Measurements from ENCODE around the gene KRT25. TPM values are rescaled to one million over a fixed set of nuclear protein-coding genes. Genes with fewer than 3 reads are reported as not detected.

Gene KRT25
- total RNA-seq, 1 experiment from 2014 or later, result not detected

GRCh38 chr17:40726919-40727318 is 28.2 kb downstream of the KRT25 start:
- CTCF ChIA-PET, result interaction anchor here (0.9 to 1.5 kb wide), 2 partner anchors 105 to 111 kb away, joined by 3 to 8 read pairs; no protein-coding TSS in a partner anchor
- ATAC-seq (no peak), DNase-seq (ENCODE audit: low spot score) (no peak)
- Mint-ChIP-seq H3K36me3 (no peaks in the 10 kb centered on the region), H3K27me3 (ENCODE audit: low read depth) (peaks cover 11% of the 10 kb centered on the region), H3K9me3 (no peaks in the 10 kb centered on the region), H3K4me1 (no peaks in the 10 kb centered on the region), H3K27ac (no peak overlapping the region), H3K4me3 (no peak overlapping the region)
- TF ChIP-seq NR1H2 (CRISPR knock-in tag; IDR thresholded peaks at IDR 0.05) (no peak), FOXJ3 (CRISPR knock-in tag; IDR thresholded peaks at IDR 0.05; ENCODE audit: borderline replicate concordance) (no peak), SMAD4 (CRISPR knock-in tag; IDR thresholded peaks at IDR 0.05) (no peak), ZNF416 (CRISPR knock-in tag; IDR thresholded peaks at IDR 0.05) (no peak), ZNF121 (CRISPR knock-in tag; IDR thresholded peaks at IDR 0.05) (no peak)
- POLR2A ChIA-PET, result no interaction called here

- Mint-ChIP-seq H3K27me3 (ENCODE audit: low read depth) (peaks cover 6% of the 10 kb centered on the region; the same call in 1 of the 2 replicates), H3K4me1 (no peaks in the 10 kb centered on the region), H3K4me3 (no peak overlapping the region), H3K36me3 (no peaks in the 10 kb centered on the region), H3K9me3 (no peaks in the 10 kb centered on the region), H3K27ac (no peak overlapping the region)
- POLR2A ChIA-PET, result no interaction called here
- no peak for DNase-seq (ENCODE audit: low spot score)
- CTCF ChIA-PET, result no interaction called here
- TF ChIP-seq FOXK1 (CRISPR knock-in tag; IDR thresholded peaks at IDR 0.05), result no peak
- no peak for ATAC-seq
These were observed 30.5 kb downstream of the KRT25 start for GRCh38 chr17:40724656-40725055.

DNA sequence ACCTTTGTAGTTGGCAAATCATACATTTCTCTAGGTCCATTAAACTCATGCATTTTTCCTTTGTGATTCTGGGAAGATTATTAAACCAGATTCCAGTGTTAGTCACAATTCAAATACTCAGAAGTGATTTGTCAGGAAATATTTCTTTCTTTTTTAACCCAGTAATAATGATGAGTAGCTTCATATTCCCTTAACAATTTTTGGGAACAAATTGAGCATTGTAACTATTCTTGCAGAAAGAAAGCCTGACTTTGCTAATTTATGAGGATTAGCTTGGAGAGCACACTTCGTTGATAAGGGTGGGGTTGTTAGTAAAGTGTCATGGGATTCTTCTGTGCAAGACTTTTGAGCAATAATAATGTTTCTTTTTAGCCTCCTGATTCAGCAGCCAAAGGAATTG is 32.9 kb downstream of the KRT25 start:
- DNase-seq (ENCODE audit: low spot score), result no peak
- Mint-ChIP-seq H3K4me1 (no peaks in the 10 kb centered on the region), H3K4me3 (no peak overlapping the region), H3K36me3 (no peaks in the 10 kb centered on the region), H3K27me3 (ENCODE audit: low read depth) (peaks cover 6% of the 10 kb centered on the region; the same call in 1 of the 2 replicates), H3K27ac (no peak overlapping the region), H3K9me3 (no peaks in the 10 kb centered on the region)
- POLR2A ChIA-PET, result no interaction called here
- no peak for ATAC-seq
- CTCF ChIA-PET, result interaction anchor here (1.2 kb wide), 1 partner anchor 162 kb away, joined by 3 read pairs; no protein-coding TSS in a partner anchor
- TF ChIP-seq NFYB (CRISPR knock-in tag; conservative IDR thresholded peaks at IDR 0.05; ENCODE audit: low read depth) (no peak), ZNF512 (CRISPR knock-in tag; IDR thresholded peaks at IDR 0.05; ENCODE audit: borderline replicate concordance) (no peak), MAX (CRISPR knock-in tag; IDR thresholded peaks at IDR 0.05) (no peak), CREB1 (CRISPR knock-in tag; IDR thresholded peaks at IDR 0.05) (no peak), ZBTB21 (CRISPR knock-in tag; IDR thresholded peaks at IDR 0.05; ENCODE audit: borderline replicate concordance) (no peak), SMAD3 (CRISPR knock-in tag; IDR thresholded peaks at IDR 0.05; ENCODE audit: borderline replicate concordance) (no peak), NFE2L1 (CRISPR knock-in tag; IDR thresholded peaks at IDR 0.05) (no peak), RORB (CRISPR knock-in tag; IDR thresholded peaks at IDR 0.05) (no peak), RELA (CRISPR knock-in tag; IDR thresholded peaks at IDR 0.05; ENCODE audit: borderline replicate concordance) (no peak), OVOL2 (CRISPR knock-in tag; IDR thresholded peaks at IDR 0.05; ENCODE audit: borderline replicate concordance) (no peak), GABPB1 (CRISPR knock-in tag; IDR thresholded peaks at IDR 0.05) (no peak)
- TF ChIP-seq, protein P1, sequence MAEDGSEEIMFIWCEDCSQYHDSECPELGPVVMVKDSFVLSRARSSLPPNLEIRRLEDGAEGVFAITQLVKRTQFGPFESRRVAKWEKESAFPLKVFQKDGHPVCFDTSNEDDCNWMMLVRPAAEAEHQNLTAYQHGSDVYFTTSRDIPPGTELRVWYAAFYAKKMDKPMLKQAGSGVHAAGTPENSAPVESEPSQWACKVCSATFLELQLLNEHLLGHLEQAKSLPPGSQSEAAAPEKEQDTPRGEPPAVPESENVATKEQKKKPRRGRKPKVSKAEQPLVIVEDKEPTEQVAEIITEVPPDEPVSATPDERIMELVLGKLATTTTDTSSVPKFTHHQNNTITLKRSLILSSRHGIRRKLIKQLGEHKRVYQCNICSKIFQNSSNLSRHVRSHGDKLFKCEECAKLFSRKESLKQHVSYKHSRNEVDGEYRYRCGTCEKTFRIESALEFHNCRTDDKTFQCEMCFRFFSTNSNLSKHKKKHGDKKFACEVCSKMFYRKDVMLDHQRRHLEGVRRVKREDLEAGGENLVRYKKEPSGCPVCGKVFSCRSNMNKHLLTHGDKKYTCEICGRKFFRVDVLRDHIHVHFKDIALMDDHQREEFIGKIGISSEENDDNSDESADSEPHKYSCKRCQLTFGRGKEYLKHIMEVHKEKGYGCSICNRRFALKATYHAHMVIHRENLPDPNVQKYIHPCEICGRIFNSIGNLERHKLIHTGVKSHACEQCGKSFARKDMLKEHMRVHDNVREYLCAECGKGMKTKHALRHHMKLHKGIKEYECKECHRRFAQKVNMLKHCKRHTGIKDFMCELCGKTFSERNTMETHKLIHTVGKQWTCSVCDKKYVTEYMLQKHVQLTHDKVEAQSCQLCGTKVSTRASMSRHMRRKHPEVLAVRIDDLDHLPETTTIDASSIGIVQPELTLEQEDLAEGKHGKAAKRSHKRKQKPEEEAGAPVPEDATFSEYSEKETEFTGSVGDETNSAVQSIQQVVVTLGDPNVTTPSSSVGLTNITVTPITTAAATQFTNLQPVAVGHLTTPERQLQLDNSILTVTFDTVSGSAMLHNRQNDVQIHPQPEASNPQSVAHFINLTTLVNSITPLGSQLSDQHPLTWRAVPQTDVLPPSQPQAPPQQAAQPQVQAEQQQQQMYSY (CRISPR knock-in tag; IDR thresholded peaks at IDR 0.05), result no peak
- TF ChIP-seq, protein P2, sequence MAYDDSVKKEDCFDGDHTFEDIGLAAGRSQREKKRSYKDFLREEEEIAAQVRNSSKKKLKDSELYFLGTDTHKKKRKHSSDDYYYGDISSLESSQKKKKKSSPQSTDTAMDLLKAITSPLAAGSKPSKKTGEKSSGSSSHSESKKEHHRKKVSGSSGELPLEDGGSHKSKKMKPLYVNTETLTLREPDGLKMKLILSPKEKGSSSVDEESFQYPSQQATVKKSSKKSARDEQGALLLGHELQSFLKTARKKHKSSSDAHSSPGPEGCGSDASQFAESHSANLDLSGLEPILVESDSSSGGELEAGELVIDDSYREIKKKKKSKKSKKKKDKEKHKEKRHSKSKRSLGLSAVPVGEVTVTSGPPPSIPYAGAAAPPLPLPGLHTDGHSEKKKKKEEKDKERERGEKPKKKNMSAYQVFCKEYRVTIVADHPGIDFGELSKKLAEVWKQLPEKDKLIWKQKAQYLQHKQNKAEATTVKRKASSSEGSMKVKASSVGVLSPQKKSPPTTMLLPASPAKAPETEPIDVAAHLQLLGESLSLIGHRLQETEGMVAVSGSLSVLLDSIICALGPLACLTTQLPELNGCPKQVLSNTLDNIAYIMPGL (CRISPR knock-in tag; IDR thresholded peaks at IDR 0.05), result no peak
- TF ChIP-seq, protein P3, sequence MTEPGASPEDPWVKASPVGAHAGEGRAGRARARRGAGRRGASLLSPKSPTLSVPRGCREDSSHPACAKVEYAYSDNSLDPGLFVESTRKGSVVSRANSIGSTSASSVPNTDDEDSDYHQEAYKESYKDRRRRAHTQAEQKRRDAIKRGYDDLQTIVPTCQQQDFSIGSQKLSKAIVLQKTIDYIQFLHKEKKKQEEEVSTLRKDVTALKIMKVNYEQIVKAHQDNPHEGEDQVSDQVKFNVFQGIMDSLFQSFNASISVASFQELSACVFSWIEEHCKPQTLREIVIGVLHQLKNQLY (CRISPR knock-in tag; IDR thresholded peaks at IDR 0.05), result no peak
- TF ChIP-seq, protein P4, sequence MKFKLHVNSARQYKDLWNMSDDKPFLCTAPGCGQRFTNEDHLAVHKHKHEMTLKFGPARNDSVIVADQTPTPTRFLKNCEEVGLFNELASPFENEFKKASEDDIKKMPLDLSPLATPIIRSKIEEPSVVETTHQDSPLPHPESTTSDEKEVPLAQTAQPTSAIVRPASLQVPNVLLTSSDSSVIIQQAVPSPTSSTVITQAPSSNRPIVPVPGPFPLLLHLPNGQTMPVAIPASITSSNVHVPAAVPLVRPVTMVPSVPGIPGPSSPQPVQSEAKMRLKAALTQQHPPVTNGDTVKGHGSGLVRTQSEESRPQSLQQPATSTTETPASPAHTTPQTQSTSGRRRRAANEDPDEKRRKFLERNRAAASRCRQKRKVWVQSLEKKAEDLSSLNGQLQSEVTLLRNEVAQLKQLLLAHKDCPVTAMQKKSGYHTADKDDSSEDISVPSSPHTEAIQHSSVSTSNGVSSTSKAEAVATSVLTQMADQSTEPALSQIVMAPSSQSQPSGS (CRISPR knock-in tag; IDR thresholded peaks at IDR 0.05; ENCODE audit: borderline replicate concordance, low read depth), result no peak
- TF ChIP-seq, protein P5, sequence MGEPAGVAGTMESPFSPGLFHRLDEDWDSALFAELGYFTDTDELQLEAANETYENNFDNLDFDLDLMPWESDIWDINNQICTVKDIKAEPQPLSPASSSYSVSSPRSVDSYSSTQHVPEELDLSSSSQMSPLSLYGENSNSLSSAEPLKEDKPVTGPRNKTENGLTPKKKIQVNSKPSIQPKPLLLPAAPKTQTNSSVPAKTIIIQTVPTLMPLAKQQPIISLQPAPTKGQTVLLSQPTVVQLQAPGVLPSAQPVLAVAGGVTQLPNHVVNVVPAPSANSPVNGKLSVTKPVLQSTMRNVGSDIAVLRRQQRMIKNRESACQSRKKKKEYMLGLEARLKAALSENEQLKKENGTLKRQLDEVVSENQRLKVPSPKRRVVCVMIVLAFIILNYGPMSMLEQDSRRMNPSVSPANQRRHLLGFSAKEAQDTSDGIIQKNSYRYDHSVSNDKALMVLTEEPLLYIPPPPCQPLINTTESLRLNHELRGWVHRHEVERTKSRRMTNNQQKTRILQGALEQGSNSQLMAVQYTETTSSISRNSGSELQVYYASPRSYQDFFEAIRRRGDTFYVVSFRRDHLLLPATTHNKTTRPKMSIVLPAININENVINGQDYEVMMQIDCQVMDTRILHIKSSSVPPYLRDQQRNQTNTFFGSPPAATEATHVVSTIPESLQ (CRISPR knock-in tag; IDR thresholded peaks at IDR 0.05), result no peak
